ENCODE results near the gene PTX4. TPM values are rescaled to one million over a fixed set of nuclear protein-coding genes. Genes with fewer than 3 reads are reported as not detected.
"Not testable (repeated sequence)": the region's sequence is repeated elsewhere in the genome, so short reads cannot be mapped to it uniquely, and the experiment has no call there.

Gene PTX4
- total RNA-seq, 1 donor from 2014 or later, result not detected

DNA sequence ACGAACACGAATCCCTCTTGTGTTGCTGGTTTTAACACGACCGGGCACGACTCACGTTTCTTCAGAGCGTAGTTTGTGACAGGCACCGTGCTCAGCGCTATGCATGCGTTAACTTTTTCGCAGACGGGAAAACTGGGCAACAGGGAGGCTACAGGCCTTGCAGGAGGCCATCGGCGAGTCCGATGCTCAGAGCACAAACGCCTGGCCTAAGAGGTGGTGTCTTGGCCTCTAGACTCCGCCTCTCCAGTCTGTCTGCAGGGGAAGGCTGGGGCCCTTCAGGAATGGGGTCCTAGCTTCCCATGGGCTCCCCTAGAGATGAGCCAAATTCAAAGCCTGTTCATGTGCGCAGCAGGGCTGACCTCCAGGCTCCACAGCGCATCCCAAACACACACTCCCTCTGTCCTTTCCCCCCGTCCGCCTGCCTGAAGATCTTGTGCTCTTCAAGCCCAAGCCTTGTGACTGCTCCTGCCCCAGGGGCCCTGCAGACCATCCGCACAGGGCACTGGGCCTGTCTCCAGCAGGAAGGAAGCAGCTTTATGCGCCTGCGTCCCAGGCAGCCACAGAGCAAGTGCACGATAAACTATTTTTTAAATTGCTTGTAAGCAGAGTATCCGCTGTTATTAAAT is 17.1 kb downstream of the PTX4 start:
- H3K4me3 Mint-ChIP-seq (ENCODE audit: low read depth), result no peak overlapping the region
- no peaks in the 10 kb centered on the region for H3K9me3 Mint-ChIP-seq (ENCODE audit: low read depth)
- H3K36me3 Mint-ChIP-seq (ENCODE audit: insufficient read depth), result no peaks in the 10 kb centered on the region
- H3K4me1 Mint-ChIP-seq (ENCODE audit: low read depth), result peaks cover 8% of the 10 kb centered on the region
- TF ChIP-seq CTCF (IDR thresholded peaks at IDR 0.05; ENCODE audit: unreplicated experiment), result no peak
- DNase-seq (ENCODE audit: low spot score, unreplicated experiment), result no peak
- peak overlapping the region; percentile 86 for H3K27ac Mint-ChIP-seq
- H3K27me3 Mint-ChIP-seq, result no peaks in the 10 kb centered on the region

- Mint-ChIP-seq H3K27me3 (no peaks in the 10 kb centered on the region), H3K36me3 (ENCODE audit: insufficient read depth) (no peaks in the 10 kb centered on the region), H3K4me1 (ENCODE audit: low read depth) (peaks cover 8% of the 10 kb centered on the region), H3K27ac (no peak overlapping the region), H3K4me3 (ENCODE audit: low read depth) (no peak overlapping the region), H3K9me3 (ENCODE audit: low read depth) (no peaks in the 10 kb centered on the region)
- DNase-seq (ENCODE audit: low spot score, unreplicated experiment), result no peak
- no peak for TF ChIP-seq CTCF (IDR thresholded peaks at IDR 0.05; ENCODE audit: unreplicated experiment)
These were observed 18.1 kb downstream of the PTX4 start for GRCh38 chr16:1470481-1471251.

GRCh38 chr16:1469693-1470201 is 19.0 kb downstream of the PTX4 start:
- DNase-seq (ENCODE audit: low spot score, unreplicated experiment), result no peak
- no peak overlapping the region for H3K4me3 Mint-ChIP-seq (ENCODE audit: low read depth)

GRCh38 chr16:1469141-1469540 is 19.6 kb downstream of the PTX4 start:
- H3K4me3 Mint-ChIP-seq (ENCODE audit: low read depth); H3K9me3 Mint-ChIP-seq (ENCODE audit: low read depth); DNase-seq (ENCODE audit: low spot score, unreplicated experiment); H3K27me3 Mint-ChIP-seq; H3K36me3 Mint-ChIP-seq (ENCODE audit: insufficient read depth); H3K27ac Mint-ChIP-seq; H3K4me1 Mint-ChIP-seq (ENCODE audit: low read depth): not testable (repeated sequence)

More at GRCh38 chr16:1469693-1470201, 19.0 kb downstream of the PTX4 start:
- peaks cover 8% of the 10 kb centered on the region for H3K4me1 Mint-ChIP-seq (ENCODE audit: low read depth)
- no peaks in the 10 kb centered on the region for H3K27me3 Mint-ChIP-seq
- no peak overlapping the region for H3K27ac Mint-ChIP-seq
- no peaks in the 10 kb centered on the region for H3K36me3 Mint-ChIP-seq (ENCODE audit: insufficient read depth)
- H3K9me3 Mint-ChIP-seq (ENCODE audit: low read depth), result no peaks in the 10 kb centered on the region
- TF ChIP-seq CTCF (IDR thresholded peaks at IDR 0.05; ENCODE audit: unreplicated experiment), result no peak

- Mint-ChIP-seq H3K4me3 (ENCODE audit: low read depth) (no peak overlapping the region), H3K27me3 (no peaks in the 10 kb centered on the region), H3K27ac (no peak overlapping the region), H3K4me1 (ENCODE audit: low read depth) (peaks cover 3% of the 10 kb centered on the region), H3K36me3 (ENCODE audit: insufficient read depth) (no peaks in the 10 kb centered on the region), H3K9me3 (ENCODE audit: low read depth) (no peaks in the 10 kb centered on the region)
- TF ChIP-seq CTCF (IDR thresholded peaks at IDR 0.05; ENCODE audit: unreplicated experiment), result no peak
- DNase-seq (ENCODE audit: low spot score, unreplicated experiment), result no peak
These were observed 20.3 kb downstream of the PTX4 start for GRCh38 chr16:1468426-1468810.

All from progenitor cell of endocrine pancreas (in vitro differentiated cells).